ENCODE measurements around the gene RAB6D. TPM values are rescaled to one million over a fixed set of nuclear protein-coding genes. Genes with fewer than 3 reads are reported as not detected.
"Not testable (repeated sequence)": the region's sequence is repeated elsewhere in the genome, so short reads cannot be mapped to it uniquely, and the experiment has no call there.

The RAB6D gene
- total RNA-seq, 4 donors from 2014 or later, result 0.17 TPM; not detected in 3

- no peak for DNase-seq (ENCODE audit: low spot score in 2 of 2)
- TF ChIP-seq, protein P1, sequence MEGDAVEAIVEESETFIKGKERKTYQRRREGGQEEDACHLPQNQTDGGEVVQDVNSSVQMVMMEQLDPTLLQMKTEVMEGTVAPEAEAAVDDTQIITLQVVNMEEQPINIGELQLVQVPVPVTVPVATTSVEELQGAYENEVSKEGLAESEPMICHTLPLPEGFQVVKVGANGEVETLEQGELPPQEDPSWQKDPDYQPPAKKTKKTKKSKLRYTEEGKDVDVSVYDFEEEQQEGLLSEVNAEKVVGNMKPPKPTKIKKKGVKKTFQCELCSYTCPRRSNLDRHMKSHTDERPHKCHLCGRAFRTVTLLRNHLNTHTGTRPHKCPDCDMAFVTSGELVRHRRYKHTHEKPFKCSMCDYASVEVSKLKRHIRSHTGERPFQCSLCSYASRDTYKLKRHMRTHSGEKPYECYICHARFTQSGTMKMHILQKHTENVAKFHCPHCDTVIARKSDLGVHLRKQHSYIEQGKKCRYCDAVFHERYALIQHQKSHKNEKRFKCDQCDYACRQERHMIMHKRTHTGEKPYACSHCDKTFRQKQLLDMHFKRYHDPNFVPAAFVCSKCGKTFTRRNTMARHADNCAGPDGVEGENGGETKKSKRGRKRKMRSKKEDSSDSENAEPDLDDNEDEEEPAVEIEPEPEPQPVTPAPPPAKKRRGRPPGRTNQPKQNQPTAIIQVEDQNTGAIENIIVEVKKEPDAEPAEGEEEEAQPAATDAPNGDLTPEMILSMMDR (IDR thresholded peaks at IDR 0.05), result no peak
- TF ChIP-seq POLR2AphosphoS5 (IDR thresholded peaks at IDR 0.05) (no peak), POLR2A (IDR thresholded peaks at IDR 0.05) (no peak), EP300 (IDR thresholded peaks at IDR 0.05) (no peak)
- 69% methylated on average over 6 of the region's 6 CpGs for WGBS
Measured at GRCh38 chr2:131402320-131403039, 38.5 kb upstream of the RAB6D start.

GRCh38 chr2:131400849-131401248 lies 36.9 kb upstream of the RAB6D start:
- Histone ChIP-seq H3K9me3 (no peaks in the 10 kb centered on the region), H3K27ac (no peak overlapping the region), H3K36me3 (no peaks in the 10 kb centered on the region), H3K4me3 (no peak overlapping the region), H3K27me3 (peaks cover 15% of the 10 kb centered on the region), H3K4me1 (no peaks in the 10 kb centered on the region)
- TF ChIP-seq, protein P1 (IDR thresholded peaks at IDR 0.05), result no peak
- 66% methylated on average over 3 of the region's 4 CpGs for WGBS
- no peak for DNase-seq (ENCODE audit: low spot score in 2 of 2)

More at GRCh38 chr2:131402320-131403039, 38.5 kb upstream of the RAB6D start:
- Histone ChIP-seq H3K27ac (no peak overlapping the region), H3K27me3 (peaks cover 17% of the 10 kb centered on the region), H3K36me3 (no peaks in the 10 kb centered on the region), H3K4me3 (no peak overlapping the region), H3K9me3 (no peaks in the 10 kb centered on the region), H3K4me1 (no peaks in the 10 kb centered on the region)

GRCh38 chr2:131400441-131400840 lies 36.5 kb upstream of the RAB6D start:
- H3K27me3 ChIP-seq, result peaks cover 19% of the 10 kb centered on the region
- not testable (repeated sequence) for H3K36me3 ChIP-seq; DNase-seq (ENCODE audit: low spot score in 2 of 2); H3K9me3 ChIP-seq; H3K27ac ChIP-seq; H3K4me3 ChIP-seq; H3K4me1 ChIP-seq
- WGBS, result 33% methylated on average over 4 of the region's 4 CpGs

- not testable (repeated sequence) for DNase-seq (ENCODE audit: low spot score in 2 of 2); H3K4me3 ChIP-seq; H3K4me1 ChIP-seq; H3K36me3 ChIP-seq; H3K9me3 ChIP-seq; H3K27ac ChIP-seq
- peaks cover 37% of the 10 kb centered on the region for H3K27me3 ChIP-seq
- WGBS, result 81% methylated on average over 1 of the region's 1 CpG
Measured at GRCh38 chr2:131396209-131396608, 32.2 kb upstream of the RAB6D start.

DNA sequence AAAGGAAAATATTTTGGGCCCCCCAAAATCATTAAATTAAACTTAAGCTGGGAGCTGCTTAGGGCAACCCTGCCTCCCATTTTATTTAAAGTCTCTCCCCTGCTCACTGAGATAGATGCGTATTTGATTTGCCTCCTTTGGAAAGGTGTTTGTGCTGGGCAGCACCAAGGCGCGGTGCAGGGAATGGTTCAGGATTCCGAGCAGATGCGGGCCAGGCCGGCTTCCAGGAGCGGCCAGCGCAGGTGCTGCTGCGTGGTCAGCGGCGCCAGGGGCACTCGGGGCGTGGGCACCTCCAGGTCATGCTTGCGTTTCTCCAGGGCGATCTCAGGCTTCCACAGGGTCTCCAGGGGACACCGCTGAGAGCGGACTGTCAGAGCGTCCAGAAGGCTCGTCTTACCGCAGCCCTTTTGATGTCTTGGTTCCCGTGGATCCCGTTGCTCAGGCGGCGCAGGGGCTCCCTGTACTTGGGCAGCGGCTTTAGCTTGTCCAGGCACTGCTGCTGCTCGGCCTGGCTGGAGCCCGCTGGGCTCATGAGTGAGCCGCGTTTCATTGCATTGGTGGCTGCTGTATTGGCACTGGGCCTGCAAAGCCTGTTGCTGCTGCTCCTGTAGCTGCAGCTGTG lies 31.2 kb upstream of the RAB6D start:
- H3K27ac ChIP-seq; H3K4me1 ChIP-seq; H3K9me3 ChIP-seq; H3K36me3 ChIP-seq; DNase-seq (ENCODE audit: low spot score in 2 of 2): not testable (repeated sequence)
- 11% methylated on average over 19 of the region's 29 CpGs for WGBS
- peak overlapping the region; percentile 26 for H3K4me3 ChIP-seq
- H3K27me3 ChIP-seq, result peaks cover 30% of the 10 kb centered on the region

DNA sequence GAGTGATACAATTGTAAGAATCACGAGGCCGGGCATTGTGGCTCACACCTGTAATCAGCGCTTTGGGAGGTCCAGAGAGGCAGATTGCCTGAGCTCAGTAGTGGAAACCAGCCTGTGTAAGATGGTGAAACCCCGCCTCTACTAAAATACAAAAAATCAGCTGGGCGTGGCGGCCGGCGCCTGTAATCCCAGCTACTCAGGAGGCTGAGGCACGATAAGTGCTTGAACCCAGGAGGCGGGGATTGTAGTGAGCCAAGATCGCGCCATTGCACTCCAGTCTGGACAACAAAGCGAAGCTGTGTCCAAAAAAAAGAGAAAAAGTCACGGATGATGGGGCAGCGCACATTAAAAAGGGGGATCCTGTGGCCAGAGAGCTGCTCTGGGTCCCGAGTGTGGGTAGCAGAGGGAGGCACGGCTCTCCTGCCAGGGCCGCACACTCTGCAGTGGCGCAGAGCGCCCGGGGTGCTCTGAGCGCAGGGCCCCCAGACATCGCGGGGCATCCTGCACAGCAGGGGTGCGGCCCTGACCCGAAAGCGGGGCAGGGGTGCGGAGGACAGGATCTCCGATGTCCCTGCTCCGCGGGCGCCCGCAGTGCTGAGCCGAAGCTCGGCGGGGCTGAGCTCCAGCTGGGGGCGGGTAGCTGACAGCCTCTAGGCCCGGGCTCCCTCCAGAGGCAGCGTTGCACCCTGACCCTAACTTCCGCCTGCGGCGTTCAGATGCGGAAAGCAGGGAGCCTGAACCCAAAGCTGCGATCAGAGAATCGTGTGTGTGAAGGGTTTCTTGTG lies 30.4 kb upstream of the RAB6D start:
- 28% methylated on average over 24 of the region's 45 CpGs for WGBS
- no peak for DNase-seq (ENCODE audit: low spot score in 2 of 2)
- Histone ChIP-seq H3K27me3 (peaks cover 27% of the 10 kb centered on the region), H3K27ac (no peak overlapping the region), H3K36me3 (no peaks in the 10 kb centered on the region), H3K4me1 (peaks cover 9% of the 10 kb centered on the region), H3K9me3 (no peaks in the 10 kb centered on the region), H3K4me3 (peak overlapping the region; percentile 26)
- TF ChIP-seq, protein P1 (IDR thresholded peaks at IDR 0.05), result no peak
- TF ChIP-seq EP300 (IDR thresholded peaks at IDR 0.05), result no peak
- no peak for TF ChIP-seq POLR2A (IDR thresholded peaks at IDR 0.05)
- TF ChIP-seq POLR2AphosphoS5 (IDR thresholded peaks at IDR 0.05), result no peak

- 71% methylated on average over 9 of the region's 9 CpGs for WGBS
- H3K36me3 ChIP-seq; H3K4me3 ChIP-seq; H3K4me1 ChIP-seq; H3K27ac ChIP-seq; DNase-seq (ENCODE audit: low spot score in 2 of 2); H3K9me3 ChIP-seq: not testable (repeated sequence)
- H3K27me3 ChIP-seq, result peaks cover 24% of the 10 kb centered on the region
Measured at GRCh38 chr2:131391953-131392352, 28.0 kb upstream of the RAB6D start.

DNA sequence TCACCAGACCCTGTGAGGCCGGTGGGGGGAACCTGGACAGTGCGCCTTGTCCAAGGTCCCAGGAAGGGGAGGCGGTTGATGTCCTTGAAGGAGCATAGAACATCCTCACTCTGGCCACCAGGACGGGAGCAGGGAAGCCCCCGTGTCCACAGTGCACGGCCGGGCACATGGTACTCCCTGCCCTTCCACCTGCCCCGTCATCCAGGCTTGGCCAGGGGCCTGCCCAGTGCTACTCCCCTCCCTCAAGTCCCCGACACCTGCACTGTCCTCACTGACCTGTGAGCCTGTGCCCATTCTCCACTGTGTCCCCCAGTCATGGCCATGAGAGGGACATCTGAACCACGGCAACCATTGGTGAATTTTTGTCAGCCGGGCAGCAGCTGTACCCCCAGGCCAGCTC lies 27.5 kb upstream of the RAB6D start:
- not testable (repeated sequence) for H3K4me3 ChIP-seq; DNase-seq (ENCODE audit: low spot score in 2 of 2); H3K4me1 ChIP-seq; H3K36me3 ChIP-seq; H3K9me3 ChIP-seq; H3K27ac ChIP-seq
- 94% methylated on average over 8 of the region's 11 CpGs for WGBS
- peaks cover 24% of the 10 kb centered on the region for H3K27me3 ChIP-seq

DNA sequence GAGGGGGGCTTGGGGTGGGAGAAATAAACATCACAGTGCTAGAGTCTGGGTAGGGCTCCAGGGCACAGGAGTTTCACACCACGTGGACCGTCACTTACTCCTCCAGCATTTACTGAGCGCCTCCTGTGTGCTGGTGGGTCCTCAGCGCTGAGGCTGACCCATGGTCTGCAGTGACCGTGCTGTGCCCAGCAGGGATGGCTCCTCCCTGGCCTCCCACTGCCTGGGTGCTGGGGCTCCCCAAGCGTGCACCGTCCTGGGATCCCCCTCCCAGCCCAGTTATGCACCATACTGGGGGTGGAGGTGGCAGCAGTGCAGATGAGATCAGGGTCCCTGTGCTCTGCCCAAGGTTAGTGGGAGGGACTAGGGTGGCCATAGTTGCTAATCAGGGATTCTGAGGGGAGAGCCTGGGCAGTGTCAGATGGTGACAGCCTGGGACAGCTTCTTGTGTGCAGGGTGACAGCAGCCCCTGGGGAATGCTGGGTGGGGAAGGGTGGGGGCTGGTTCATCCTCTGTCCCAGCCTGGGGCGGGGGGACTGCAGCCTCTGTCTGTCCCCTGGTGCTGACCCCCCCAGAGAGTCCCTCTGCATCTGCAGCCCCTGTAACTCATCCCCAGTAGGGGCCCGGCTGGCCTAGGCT lies 26.6 kb upstream of the RAB6D start:
- not testable (repeated sequence) for H3K4me1 ChIP-seq; DNase-seq (ENCODE audit: low spot score in 2 of 2); H3K4me3 ChIP-seq; H3K36me3 ChIP-seq; H3K27ac ChIP-seq; H3K9me3 ChIP-seq
- peaks cover 25% of the 10 kb centered on the region for H3K27me3 ChIP-seq
- no CpG with 5 or more reads among the region's 9 CpGs for WGBS
